MCF 10A (cell line): Measurements from ENCODE around the gene OBP2A. TPM values are rescaled to one million over a fixed set of nuclear protein-coding genes. Genes with fewer than 3 reads are reported as not detected.

ENCODE experiments used
- BruUV-seq: library from RNA; stranded (reverse); fragments of 400-500 nt; replicated peaks from 2 replicates; lab custom pipeline; 2021; lab: Mats Ljungman, UMichigan
- CTCF ChIA-PET: fragments of 300-600 bp; sonication (Branson Sonifier 250); formaldehyde crosslinking; extraction: SDS; loops from one replicate; lab custom pipeline; 2021; ENCODE audit warnings: antibody characterized with exemption, inconsistent platforms; lab: Yijun Ruan, JAX
- POLR2A ChIA-PET: fragments of 300-600, 350-650 bp; sonication (Branson Sonifier 250); formaldehyde crosslinking; extraction: SDS; loops from one replicate; lab custom pipeline; 2020; ENCODE audit warnings: antibody characterized with exemption, inconsistent platforms; lab: Yijun Ruan, JAX
- DNase-seq: peaks from one replicate; pipeline ENCODE4 v3.0.0-alpha.2; 2018; ENCODE audit not compliant: unreplicated experiment
- H3K27ac Mint-ChIP-seq: one replicate; pipeline ENCODE4 v1.8.0; 2022; ENCODE audit warnings: mild to moderate bottlenecking, low read depth, mixed read lengths; ENCODE audit not compliant: unreplicated experiment
- H3K27me3 Mint-ChIP-seq: one replicate; pipeline ENCODE4 v1.8.0; 2022; ENCODE audit warnings: mixed read lengths; ENCODE audit not compliant: insufficient read depth, unreplicated experiment
- H3K36me3 Mint-ChIP-seq: one replicate; pipeline ENCODE4 v1.8.0; 2022; ENCODE audit warnings: mild to moderate bottlenecking, moderate library complexity, mixed read lengths; ENCODE audit not compliant: insufficient read depth, unreplicated experiment
- H3K4me1 Mint-ChIP-seq: one replicate; pipeline ENCODE4 v1.8.0; 2022; ENCODE audit warnings: mixed read lengths; ENCODE audit not compliant: insufficient read depth, unreplicated experiment
- H3K4me3 Mint-ChIP-seq: one replicate; pipeline ENCODE4 v1.8.0; 2022; ENCODE audit warnings: mild to moderate bottlenecking, moderate library complexity, mixed read lengths; ENCODE audit not compliant: unreplicated experiment
- H3K9me3 Mint-ChIP-seq: one replicate; pipeline ENCODE4 v1.8.0; 2022; ENCODE audit warnings: mixed read lengths; ENCODE audit not compliant: unreplicated experiment
- intact Hi-C: fragments of 100-400 bp; cut with micrococcal nuclease; formaldehyde crosslinking; loops from 2 replicates; pipeline ENCODE4 v1.14.1; 2022
- total RNA-seq: library from RNA; stranded (reverse); gene quantifications from 2 replicates; pipeline ENCODE4 v1.2.3, GENCODE V29; 2022
- TF ChIP-seq, protein P1 (sequence below): fragments of 200-600 bp; IDR thresholded peaks from one replicate; pipeline ENCODE4 v1.8.0; 2022; ENCODE audit warnings: antibody characterized with exemption, mild to moderate bottlenecking; ENCODE audit not compliant: unreplicated experiment

OBP2A gene
- total RNA-seq, 1 experiment from 2014 or later: not detected

GRCh38 chr9:135500525-135501260 is 45.2 kb upstream of the OBP2A start, which contains the start of gene MRPS2:
TSS of gene MRPS2 (plus strand) at chr9:135500682. CDS start at chr9:135500711, 29 bp downstream.
- no TSS peak for BruUV-seq
- Mint-ChIP-seq H3K36me3 (peaks cover 30% of the 10 kb centered on the region), H3K4me3 (peak within 1 kb of the TSS; percentile 80), H3K9me3 (no peaks in the 10 kb centered on the region), H3K4me1 (no peaks in the 10 kb centered on the region), H3K27me3 (no peaks in the 10 kb centered on the region), H3K27ac (peak within 1 kb of the TSS; percentile 95)
- POLR2A ChIA-PET: interaction anchor here (1.5 to 1.8 kb wide), 2 partner anchors 20 kb away, joined by 5 to 14 read pairs; no protein-coding TSS in a partner anchor
- CTCF ChIA-PET: interaction anchor here (0.7 kb wide), 2 partner anchors 12 to 36 kb away, joined by 3 read pairs; no protein-coding TSS in a partner anchor
- DNase-seq: peak; percentile 82
- TF ChIP-seq, protein P1, sequence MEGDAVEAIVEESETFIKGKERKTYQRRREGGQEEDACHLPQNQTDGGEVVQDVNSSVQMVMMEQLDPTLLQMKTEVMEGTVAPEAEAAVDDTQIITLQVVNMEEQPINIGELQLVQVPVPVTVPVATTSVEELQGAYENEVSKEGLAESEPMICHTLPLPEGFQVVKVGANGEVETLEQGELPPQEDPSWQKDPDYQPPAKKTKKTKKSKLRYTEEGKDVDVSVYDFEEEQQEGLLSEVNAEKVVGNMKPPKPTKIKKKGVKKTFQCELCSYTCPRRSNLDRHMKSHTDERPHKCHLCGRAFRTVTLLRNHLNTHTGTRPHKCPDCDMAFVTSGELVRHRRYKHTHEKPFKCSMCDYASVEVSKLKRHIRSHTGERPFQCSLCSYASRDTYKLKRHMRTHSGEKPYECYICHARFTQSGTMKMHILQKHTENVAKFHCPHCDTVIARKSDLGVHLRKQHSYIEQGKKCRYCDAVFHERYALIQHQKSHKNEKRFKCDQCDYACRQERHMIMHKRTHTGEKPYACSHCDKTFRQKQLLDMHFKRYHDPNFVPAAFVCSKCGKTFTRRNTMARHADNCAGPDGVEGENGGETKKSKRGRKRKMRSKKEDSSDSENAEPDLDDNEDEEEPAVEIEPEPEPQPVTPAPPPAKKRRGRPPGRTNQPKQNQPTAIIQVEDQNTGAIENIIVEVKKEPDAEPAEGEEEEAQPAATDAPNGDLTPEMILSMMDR: peak; percentile 75
- intact Hi-C loops: no loop called here

GRCh38 chr9:135501261-135502167 is 44.4 kb upstream of the OBP2A start:
- CTCF ChIA-PET: no interaction called here
- intact Hi-C loops: no loop called here
- no peak for DNase-seq
- H3K9me3 Mint-ChIP-seq: no peaks in the 10 kb centered on the region
- TF ChIP-seq, protein P1: no peak
- no peak overlapping the region for H3K27ac Mint-ChIP-seq
- peaks cover 30% of the 10 kb centered on the region for H3K36me3 Mint-ChIP-seq
- no peaks in the 10 kb centered on the region for H3K27me3 Mint-ChIP-seq
- no peaks in the 10 kb centered on the region for H3K4me1 Mint-ChIP-seq
- H3K4me3 Mint-ChIP-seq: peak overlapping the region; percentile 80
- BruUV-seq: TSS peak; percentile 29
- POLR2A ChIA-PET: interaction anchor here (1.5 kb wide), 1 partner anchor 21 kb away, joined by 5 read pairs; no protein-coding TSS in a partner anchor

GRCh38 chr9:135502168-135502872 is 43.6 kb upstream of the OBP2A start:
- DNase-seq: no peak
- ChIA-PET CTCF (no interaction called here), POLR2A (interaction anchor here (0.8 to 1.5 kb wide), 2 partner anchors 22 to 26 kb away, joined by 3 to 5 read pairs; no protein-coding TSS in a partner anchor)
- H3K27me3 Mint-ChIP-seq: no peaks in the 10 kb centered on the region
- no peak overlapping the region for H3K27ac Mint-ChIP-seq
- no peaks in the 10 kb centered on the region for H3K9me3 Mint-ChIP-seq
- H3K36me3 Mint-ChIP-seq: peaks cover 30% of the 10 kb centered on the region
- H3K4me3 Mint-ChIP-seq: peak overlapping the region; percentile 80
- no TSS peak for BruUV-seq
- TF ChIP-seq, protein P1: no peak
- no peaks in the 10 kb centered on the region for H3K4me1 Mint-ChIP-seq
- intact Hi-C loops: no loop called here
